ENCODE measurements around the gene RNF167. TPM values are rescaled to one million over a fixed set of nuclear protein-coding genes. Genes with fewer than 3 reads are reported as not detected.
"Not testable (repeated sequence)": the region's sequence is repeated elsewhere in the genome, so short reads cannot be mapped to it uniquely, and the experiment has no call there.

RNF167 gene
- total RNA-seq, 2 experiments from 2014 or later = 249 to 261 TPM

DNA sequence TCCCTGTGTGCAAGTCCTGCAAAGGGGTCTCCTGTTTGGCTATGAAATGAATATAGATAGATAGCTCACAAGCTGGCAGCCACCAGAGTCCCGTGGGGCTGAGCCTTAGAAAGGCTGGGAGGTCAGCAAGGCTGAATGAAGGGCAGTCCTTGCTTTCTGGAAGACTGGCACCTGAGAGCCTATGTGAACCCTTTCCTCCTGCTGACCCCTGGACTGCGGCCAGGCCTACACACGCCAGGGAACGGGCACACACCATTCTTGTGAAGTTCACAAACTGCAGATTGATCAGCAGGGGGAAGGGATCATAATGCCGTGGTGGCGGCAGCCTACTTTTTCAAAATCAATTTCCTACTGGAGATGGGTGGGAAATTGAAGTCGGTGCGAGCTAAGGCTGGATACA lies 41.7 kb upstream of the RNF167 start:
- peaks cover 22% of the 10 kb centered on the region for H3K36me3 Mint-ChIP-seq (ENCODE audit: low read depth)
- CTCF ChIA-PET = interaction anchor here (0.5 to 2.5 kb wide), 2 partner anchors 9 to 341 kb away, joined by 4 to 20 read pairs; no protein-coding TSS in a partner anchor
- no peaks in the 10 kb centered on the region for H3K9me3 Mint-ChIP-seq
- H3K27me3 Mint-ChIP-seq = peaks cover 6% of the 10 kb centered on the region
- no peak for DNase-seq
- H3K4me3 Mint-ChIP-seq = peak overlapping the region; percentile 37
- H3K4me1 Mint-ChIP-seq = peaks cover 34% of the 10 kb centered on the region
- POLR2A ChIA-PET = interaction anchor here (1.2 to 1.4 kb wide), 3 partner anchors 18 to 113 kb away, joined by 3 to 7 read pairs (median 3); partner anchors contain the start of gene PFN1
- no peak overlapping the region for H3K27ac Mint-ChIP-seq

DNA sequence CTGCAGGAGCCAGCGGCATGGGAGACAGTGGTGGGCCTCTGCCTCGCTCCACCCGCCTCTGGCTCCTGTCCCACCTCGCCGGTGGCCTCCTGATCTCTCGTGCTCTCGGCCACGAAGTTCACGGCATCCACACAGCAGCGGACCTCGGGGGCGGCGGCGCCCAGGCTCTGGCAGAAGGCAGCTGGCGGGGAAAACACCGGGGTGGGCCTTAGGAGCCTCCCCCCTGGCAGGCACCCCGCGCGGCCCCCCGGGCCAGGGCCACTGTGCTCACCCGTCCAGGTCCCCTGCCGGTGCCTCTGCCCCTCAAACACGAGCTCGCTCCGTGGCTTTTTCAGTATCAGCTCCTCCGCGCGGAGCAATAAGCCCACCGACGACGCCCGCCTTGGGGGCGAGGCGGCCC lies 41.1 kb upstream of the RNF167 start:
- ChIA-PET CTCF (interaction anchor here (0.5 to 2.7 kb wide), 8 partner anchors 8 to 342 kb away, joined by 3 to 20 read pairs (median 5); partner anchors contain the start of genes ARRB2, MED11, RNF167 and SLC25A11), POLR2A (interaction anchor here (0.6 to 2.2 kb wide), 11 partner anchors 18 to 196 kb away, joined by 3 to 12 read pairs (median 3); partner anchors contain the start of genes ARRB2, PFN1, RNF167 and SLC25A11)
- Mint-ChIP-seq H3K36me3 (ENCODE audit: low read depth) (peaks cover 20% of the 10 kb centered on the region), H3K27me3 (peaks cover 6% of the 10 kb centered on the region), H3K4me3 (peak overlapping the region; percentile 37), H3K27ac (no peak overlapping the region), H3K4me1 (peaks cover 38% of the 10 kb centered on the region), H3K9me3 (no peaks in the 10 kb centered on the region)
- DNase-seq = no peak

DNA sequence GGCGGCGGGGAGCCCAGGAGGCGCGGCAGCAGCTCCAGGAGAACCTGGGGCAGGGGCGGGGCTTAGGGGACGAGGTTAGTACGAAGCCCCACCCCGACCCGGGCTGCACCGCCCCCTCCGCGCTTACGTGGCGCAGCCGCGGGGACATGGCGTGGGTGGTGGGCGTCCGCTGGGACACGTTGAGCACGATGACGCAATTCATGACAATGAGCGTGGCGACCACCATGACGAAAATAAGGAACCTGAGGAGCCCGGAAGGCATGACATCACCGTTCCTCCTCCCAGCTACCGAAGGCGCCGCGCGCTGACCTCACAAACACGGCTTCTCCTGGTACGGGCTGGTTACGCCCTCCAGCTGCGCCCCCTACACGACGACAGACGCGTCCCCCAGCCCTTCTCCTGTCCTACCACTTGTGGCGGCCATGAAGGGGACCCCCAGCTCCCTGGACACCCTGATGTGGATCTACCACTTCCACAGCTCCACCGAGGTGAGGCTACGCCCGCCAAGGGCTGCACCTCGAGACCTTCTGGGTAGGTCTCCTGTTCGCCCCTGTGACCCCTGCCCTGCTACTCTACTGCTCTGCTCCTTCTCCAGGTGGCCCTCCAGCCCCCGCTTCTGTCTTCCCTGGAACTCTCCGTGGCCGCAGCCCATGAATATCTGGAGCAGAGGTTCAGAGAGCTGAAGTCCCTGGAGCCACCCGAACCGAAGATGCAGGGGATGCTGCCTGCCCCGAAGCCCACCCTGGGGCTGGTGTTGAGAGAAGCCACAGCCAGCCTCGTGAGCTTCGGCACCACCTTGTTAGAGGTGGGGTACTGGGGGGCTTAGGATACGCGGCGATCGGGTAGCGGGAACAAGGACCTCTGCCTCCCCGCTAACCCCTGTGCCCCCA lies 40.5 kb upstream of the RNF167 start, which contains the start of gene C17orf107:
Gene C17orf107 (plus strand): TSS at position 196 of the 890 bp plus-strand sequence. CDS start 227 bp downstream, at position 423.
- peak within 1 kb of the TSS; percentile 78 for H3K4me3 Mint-ChIP-seq
- peak within 1 kb of the TSS; percentile 49 for H3K27ac Mint-ChIP-seq
- H3K9me3 Mint-ChIP-seq = no peaks in the 10 kb centered on the region
- peak; percentile 88 for DNase-seq
- H3K4me1 Mint-ChIP-seq = peaks cover 38% of the 10 kb centered on the region
- POLR2A ChIA-PET = interaction anchor here (0.6 to 2.2 kb wide), 12 partner anchors 14 to 197 kb away, joined by 3 to 12 read pairs (median 3); partner anchors contain the start of genes ARRB2, PFN1, RNF167 and SLC25A11
- CTCF ChIA-PET = interaction anchor here (0.9 to 2.7 kb wide), 8 partner anchors 9 to 333 kb away, joined by 3 to 20 read pairs (median 5); partner anchors contain the start of genes ARRB2, MED11, RNF167 and SLC25A11
- peaks cover 6% of the 10 kb centered on the region for H3K27me3 Mint-ChIP-seq
- H3K36me3 Mint-ChIP-seq (ENCODE audit: low read depth) = peaks cover 17% of the 10 kb centered on the region

DNA sequence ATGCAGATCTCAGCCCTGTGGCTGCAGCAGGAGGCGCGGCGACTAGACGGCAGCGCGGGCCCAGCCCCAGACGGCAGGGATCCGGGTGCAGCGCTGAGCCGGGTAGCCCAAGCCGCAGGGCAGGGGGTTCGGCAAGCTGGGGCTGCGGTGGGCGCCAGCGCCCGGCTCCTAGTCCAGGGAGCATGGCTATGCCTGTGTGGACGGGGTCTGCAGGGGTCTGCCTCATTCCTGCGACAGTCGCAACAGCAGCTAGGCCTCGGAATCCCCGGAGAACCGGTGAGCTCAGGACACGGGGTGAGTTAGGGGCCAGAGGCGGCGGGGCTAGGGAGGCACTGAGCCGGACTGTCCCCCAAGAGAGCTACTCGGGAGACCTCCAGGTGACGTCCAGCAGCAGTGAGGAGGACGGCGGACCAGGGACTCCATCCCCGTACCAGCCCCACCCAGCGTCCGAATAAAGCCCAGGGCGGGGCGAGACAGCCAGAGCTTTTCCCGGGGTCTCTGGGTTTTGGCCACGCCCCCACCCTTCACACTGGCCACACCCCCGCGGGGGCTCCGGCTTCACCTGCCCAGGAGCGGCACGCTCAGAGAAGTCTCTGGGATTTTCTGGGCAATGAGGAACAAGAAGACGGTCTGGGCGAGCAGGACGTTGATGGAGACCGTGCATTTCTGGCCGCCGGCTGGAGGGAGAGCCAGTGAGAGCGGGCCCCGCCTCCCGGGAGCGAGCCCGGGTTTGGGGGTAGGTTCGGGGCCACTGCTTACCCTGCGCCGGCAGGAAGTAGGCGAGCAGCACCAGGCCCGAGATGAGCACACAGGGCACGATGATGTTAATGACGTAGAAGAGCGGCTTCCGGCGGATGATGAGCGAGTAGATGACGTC lies 39.6 kb upstream of the RNF167 start:
- Mint-ChIP-seq H3K27me3 (peaks cover 6% of the 10 kb centered on the region), H3K27ac (peak overlapping the region; percentile 47), H3K4me3 (peak overlapping the region; percentile 78), H3K9me3 (no peaks in the 10 kb centered on the region), H3K36me3 (ENCODE audit: low read depth) (peaks cover 8% of the 10 kb centered on the region), H3K4me1 (peaks cover 38% of the 10 kb centered on the region)
- DNase-seq = peak; percentile 65
- ChIA-PET CTCF (interaction anchor here (1.0 to 2.7 kb wide), 4 partner anchors 12 to 334 kb away, joined by 3 to 20 read pairs (median 7); partner anchors contain the start of gene ARRB2), POLR2A (interaction anchor here (0.6 to 2.2 kb wide), 6 partner anchors 13 to 190 kb away, joined by 3 to 12 read pairs (median 8); partner anchors contain the start of genes ARRB2, RNF167 and SLC25A11)

DNA sequence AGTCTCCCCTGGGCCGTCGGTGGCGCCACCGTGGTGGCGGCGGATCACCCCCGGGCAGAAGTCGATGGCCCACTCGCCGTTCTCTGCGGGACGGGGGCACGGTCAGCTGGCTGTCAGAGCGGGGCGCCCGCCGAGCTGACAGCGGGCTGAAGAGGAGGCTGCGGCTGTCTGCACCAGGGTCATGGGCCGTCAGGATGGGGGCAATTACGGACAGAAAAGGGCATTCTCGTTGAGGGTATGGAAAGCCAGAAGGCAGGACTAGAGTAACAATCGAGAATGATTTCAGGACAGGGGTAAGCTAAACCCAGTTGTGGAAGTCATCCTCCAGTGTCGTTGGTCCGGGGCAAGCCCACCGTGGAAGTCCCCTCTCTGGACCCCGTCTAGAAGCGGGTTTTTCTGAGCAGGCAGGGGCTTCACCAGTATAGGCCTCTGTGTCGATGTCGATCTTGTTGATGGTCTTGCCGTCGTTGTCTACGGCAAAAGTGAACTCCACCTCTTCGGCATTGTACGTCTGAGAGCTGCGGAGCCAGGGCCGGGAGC lies 38.9 kb upstream of the RNF167 start:
- Mint-ChIP-seq H3K36me3 (ENCODE audit: low read depth) (peaks cover 4% of the 10 kb centered on the region), H3K9me3 (no peaks in the 10 kb centered on the region), H3K4me1 (peaks cover 38% of the 10 kb centered on the region), H3K27ac (peak overlapping the region; percentile 47), H3K27me3 (peaks cover 10% of the 10 kb centered on the region), H3K4me3 (peak overlapping the region; percentile 56)
- ChIA-PET POLR2A (interaction anchor here (1.0 to 1.9 kb wide), 2 partner anchors 38 to 66 kb away, joined by 4 to 6 read pairs; partner anchors contain the start of genes RNF167, SLC25A11 and SPAG7), CTCF (interaction anchor here (2.7 kb wide), 1 partner anchor 111 kb away, joined by 8 read pairs; no protein-coding TSS in a partner anchor)
- DNase-seq = no peak

DNA sequence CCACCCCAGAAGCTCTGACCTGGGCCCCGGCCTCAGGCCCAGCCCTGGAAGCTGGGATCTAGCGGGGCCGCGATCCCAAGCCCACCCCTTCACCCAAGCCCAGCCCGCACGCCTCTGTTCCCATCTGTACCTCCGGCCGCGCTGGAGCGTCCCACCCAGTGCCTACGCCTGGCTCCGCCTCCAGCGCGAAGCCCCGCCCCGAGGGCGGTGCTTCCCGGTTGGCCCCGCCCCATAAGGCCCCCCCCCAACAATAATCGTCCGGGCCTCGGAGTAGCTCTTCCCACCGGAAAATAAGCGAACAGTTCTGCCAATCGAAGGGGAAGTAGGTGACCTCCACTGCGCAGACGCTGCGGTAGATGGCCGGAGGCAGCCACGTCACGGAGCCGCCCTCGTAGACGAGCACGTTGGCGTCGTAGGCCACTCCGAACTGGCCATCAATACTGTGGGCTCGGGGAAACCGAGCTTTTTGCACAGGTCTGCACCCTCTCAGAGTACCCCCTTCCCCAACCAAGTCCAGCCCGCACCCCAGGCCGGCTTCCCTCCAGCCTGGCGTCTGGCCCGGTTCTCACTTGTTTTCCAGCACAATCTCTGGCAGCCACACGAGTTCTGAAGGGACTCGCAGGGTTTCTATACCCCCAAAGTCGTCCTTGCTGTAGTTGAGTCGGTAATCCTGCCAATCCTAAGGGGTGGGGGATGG lies 38.3 kb upstream of the RNF167 start:
- peaks cover 2% of the 10 kb centered on the region for H3K36me3 Mint-ChIP-seq (ENCODE audit: low read depth)
- ChIA-PET CTCF (interaction anchor here (1.1 to 2.7 kb wide), 4 partner anchors 13 to 112 kb away, joined by 3 to 8 read pairs (median 4); partner anchors contain the start of genes RNF167 and SLC25A11), POLR2A (interaction anchor here (1.0 to 1.9 kb wide), 2 partner anchors 38 to 65 kb away, joined by 4 to 6 read pairs; partner anchors contain the start of genes RNF167, SLC25A11 and SPAG7)
- peak overlapping the region; percentile 56 for H3K4me3 Mint-ChIP-seq
- H3K4me1 Mint-ChIP-seq = peaks cover 38% of the 10 kb centered on the region
- no peaks in the 10 kb centered on the region for H3K9me3 Mint-ChIP-seq
- H3K27me3 Mint-ChIP-seq = peaks cover 10% of the 10 kb centered on the region
- no peak overlapping the region for H3K27ac Mint-ChIP-seq
- DNase-seq = no peak

DNA sequence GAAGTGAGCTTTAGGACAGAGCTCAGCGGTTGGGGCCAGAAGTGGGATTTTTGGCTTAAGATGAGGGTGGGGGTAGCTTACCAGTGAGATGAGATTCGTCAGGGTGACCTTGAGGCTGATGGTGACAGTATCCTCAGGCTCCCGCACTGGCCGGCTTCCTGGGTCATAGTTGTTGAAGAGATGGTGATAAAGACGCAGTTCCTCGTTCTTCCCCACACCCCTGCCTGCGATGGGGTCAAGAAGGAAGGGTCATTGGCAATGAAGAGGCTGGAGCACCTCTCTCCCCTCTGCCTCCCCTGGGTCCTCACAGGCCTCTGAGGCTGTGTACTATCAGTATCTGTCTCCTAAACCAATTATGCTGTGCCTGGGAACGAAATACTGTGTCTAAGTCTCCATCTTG lies 37.5 kb upstream of the RNF167 start:
- H3K9me3 Mint-ChIP-seq = no peaks in the 10 kb centered on the region
- no peak overlapping the region for H3K4me3 Mint-ChIP-seq
- no peak for DNase-seq
- peaks cover 11% of the 10 kb centered on the region for H3K27me3 Mint-ChIP-seq
- CTCF ChIA-PET = interaction anchor here (0.9 to 1.8 kb wide), 8 partner anchors 12 to 335 kb away, joined by 3 to 10 read pairs (median 5); partner anchors contain the start of genes ARRB2, RNF167, SLC25A11 and SPAG7
- POLR2A ChIA-PET = interaction anchor here (1.9 kb wide), 1 partner anchor 64 kb away, joined by 4 read pairs; the partner anchor contains the start of gene SPAG7
- H3K4me1 Mint-ChIP-seq = peaks cover 40% of the 10 kb centered on the region
- peak overlapping the region; percentile 0 for H3K27ac Mint-ChIP-seq
- no peaks in the 10 kb centered on the region for H3K36me3 Mint-ChIP-seq (ENCODE audit: low read depth)

DNA sequence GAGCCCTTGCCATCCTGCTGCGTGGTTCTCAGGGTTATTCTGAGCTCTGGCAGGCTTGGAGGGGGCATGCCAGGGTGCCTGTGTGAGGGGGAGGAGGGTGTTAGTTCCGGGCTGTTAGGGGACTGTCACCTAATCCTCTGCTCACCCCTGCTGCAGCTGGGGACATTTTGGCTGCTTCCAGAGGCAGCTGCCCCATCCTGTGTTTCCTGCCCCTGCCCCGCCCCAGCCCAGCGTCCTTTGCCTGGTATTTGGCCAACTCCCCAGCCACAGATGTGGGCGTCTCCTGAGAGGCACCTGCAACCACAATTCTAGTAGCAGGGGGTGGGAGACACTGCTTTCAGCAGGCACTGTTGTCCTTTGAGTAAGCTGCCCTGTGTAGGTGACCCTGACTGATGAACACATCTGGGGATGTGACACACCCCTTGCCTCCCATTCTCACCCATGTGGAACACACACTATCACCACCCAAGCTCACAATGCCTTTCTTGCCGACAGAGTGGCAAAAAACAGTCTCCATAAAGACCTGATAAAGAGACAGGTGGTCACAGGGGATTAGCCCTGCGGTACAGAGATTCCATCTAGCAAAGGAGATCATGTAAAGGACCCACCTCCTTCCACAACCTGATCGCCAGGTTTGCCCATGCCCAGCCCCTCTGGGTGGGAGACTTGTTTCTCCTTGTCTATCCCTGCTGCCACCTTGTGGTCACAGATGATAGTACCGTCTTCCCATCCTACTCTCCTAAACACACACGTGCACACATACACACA lies 36.8 kb upstream of the RNF167 start, which contains the start of gene CHRNE:
Gene CHRNE (minus strand): TSS at position 48 of the 768 bp plus-strand sequence. CDS start 35 bp downstream, at position 13.
- CTCF ChIA-PET = interaction anchor here (0.6 to 1.8 kb wide), 17 partner anchors 11 to 336 kb away, joined by 3 to 10 read pairs (median 3); partner anchors contain the start of genes ARRB2, PSMB6, RNF167 and SLC25A11

DNA sequence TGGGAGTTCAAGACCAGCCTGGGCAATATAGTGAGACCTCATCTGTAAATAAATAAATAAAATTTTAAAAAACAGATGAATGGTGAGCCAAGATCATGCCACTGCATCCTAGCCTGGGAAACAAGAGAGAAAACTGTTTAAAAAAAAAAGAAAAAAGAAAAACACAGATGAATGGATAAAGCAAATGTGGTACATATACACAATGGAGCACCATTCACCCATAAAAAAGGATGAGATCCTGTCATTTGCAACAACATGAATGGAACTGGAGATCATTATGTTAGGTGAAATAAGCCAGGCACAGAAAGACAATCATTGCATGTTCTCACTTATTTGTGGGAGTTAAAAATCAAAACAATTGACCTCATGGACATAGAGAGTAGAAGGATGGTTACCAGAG lies 33.4 kb upstream of the RNF167 start:
- Mint-ChIP-seq H3K4me1 (peaks cover 18% of the 10 kb centered on the region), H3K27me3 (peaks cover 10% of the 10 kb centered on the region)
- H3K4me3 Mint-ChIP-seq; POLR2A ChIA-PET; H3K36me3 Mint-ChIP-seq (ENCODE audit: low read depth); H3K27ac Mint-ChIP-seq; CTCF ChIA-PET; DNase-seq; H3K9me3 Mint-ChIP-seq: not testable (repeated sequence)

More for the DNA sequence above, 36.8 kb upstream of the RNF167 start, which contains the start of gene CHRNE:
- POLR2A ChIA-PET = interaction anchor here (1.9 kb wide), 1 partner anchor 64 kb away, joined by 4 read pairs; the partner anchor contains the start of gene SPAG7
- Mint-ChIP-seq H3K4me1 (peaks cover 40% of the 10 kb centered on the region), H3K27me3 (peaks cover 11% of the 10 kb centered on the region), H3K4me3 (peak within 1 kb of the TSS; percentile 2), H3K27ac (peak within 1 kb of the TSS; percentile 8), H3K9me3 (no peaks in the 10 kb centered on the region), H3K36me3 (ENCODE audit: low read depth) (no peaks in the 10 kb centered on the region)
- peak; percentile 81 for DNase-seq

DNA sequence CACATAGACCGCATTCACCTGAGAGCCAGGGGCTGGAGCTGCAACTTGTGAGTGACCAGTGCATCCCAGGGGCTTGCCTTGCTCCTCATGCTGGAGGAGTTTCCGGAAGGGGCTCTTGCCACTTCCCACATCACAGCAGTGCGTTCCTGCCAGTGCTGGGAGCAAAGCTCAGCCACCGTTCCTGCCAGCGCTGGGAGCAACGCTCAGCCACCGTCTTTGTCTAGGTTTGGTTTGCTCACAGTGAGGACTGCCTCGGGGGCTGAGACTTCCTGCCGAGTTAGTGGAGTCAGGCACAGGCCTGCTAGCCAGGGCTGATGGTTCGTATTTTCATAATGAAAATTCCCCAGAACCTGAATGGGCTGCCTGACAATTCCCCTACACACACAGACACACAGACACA lies 31.8 kb upstream of the RNF167 start:
- CTCF ChIA-PET = interaction anchor here (0.6 to 1.8 kb wide), 26 partner anchors 9 to 341 kb away, joined by 3 to 29 read pairs (median 5); partner anchors contain the start of genes C17orf107, CAMTA2, ENO3 and INCA1
- H3K9me3 Mint-ChIP-seq = no peaks in the 10 kb centered on the region
- H3K27me3 Mint-ChIP-seq = peaks cover 13% of the 10 kb centered on the region
- POLR2A ChIA-PET = interaction anchor here (1.0 to 2.6 kb wide), 10 partner anchors 29 to 123 kb away, joined by 3 to 14 read pairs (median 5); partner anchors contain the start of genes CAMTA2, ENO3, PFN1 and RNF167
- no peak overlapping the region for H3K4me3 Mint-ChIP-seq
- no peak for DNase-seq
- H3K27ac Mint-ChIP-seq = no peak overlapping the region
- H3K4me1 Mint-ChIP-seq = peaks cover 7% of the 10 kb centered on the region
- H3K36me3 Mint-ChIP-seq (ENCODE audit: low read depth) = no peaks in the 10 kb centered on the region
